ENCODE results near the gene REG4.

- TF ChIP-seq CTCF (conservative IDR thresholded peaks at IDR 0.05 in 1 of 2, IDR thresholded peaks at IDR 0.05 in 1 of 2; ENCODE audit: extremely low read depth in 1 of 2, insufficient read depth in 1 of 2, low read depth in 1 of 2, low read length in 2 of 2), result no peak
- TF ChIP-seq EZH2 (IDR thresholded peaks at IDR 0.05; ENCODE audit: borderline replicate concordance, low read length), result no peak
These were observed 29.5 kb upstream of the REG4 start for GRCh38 chr1:119840745-119841144.

Data from mammary epithelial cell (primary cell).